Retina (tissue), 1 donor: ENCODE measurements around the gene OR4L1.
"Not testable (repeated sequence)": the region's sequence is repeated elsewhere in the genome, so short reads cannot be mapped to it uniquely, and the experiment has no call there.

Experiments
- DNase-seq: peaks from one replicate; pipeline ENCODE4 v3.0.0-alpha.2; 2016

Gene OR4L1, protein sequence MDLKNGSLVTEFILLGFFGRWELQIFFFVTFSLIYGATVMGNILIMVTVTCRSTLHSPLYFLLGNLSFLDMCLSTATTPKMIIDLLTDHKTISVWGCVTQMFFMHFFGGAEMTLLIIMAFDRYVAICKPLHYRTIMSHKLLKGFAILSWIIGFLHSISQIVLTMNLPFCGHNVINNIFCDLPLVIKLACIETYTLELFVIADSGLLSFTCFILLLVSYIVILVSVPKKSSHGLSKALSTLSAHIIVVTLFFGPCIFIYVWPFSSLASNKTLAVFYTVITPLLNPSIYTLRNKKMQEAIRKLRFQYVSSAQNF

DNA sequence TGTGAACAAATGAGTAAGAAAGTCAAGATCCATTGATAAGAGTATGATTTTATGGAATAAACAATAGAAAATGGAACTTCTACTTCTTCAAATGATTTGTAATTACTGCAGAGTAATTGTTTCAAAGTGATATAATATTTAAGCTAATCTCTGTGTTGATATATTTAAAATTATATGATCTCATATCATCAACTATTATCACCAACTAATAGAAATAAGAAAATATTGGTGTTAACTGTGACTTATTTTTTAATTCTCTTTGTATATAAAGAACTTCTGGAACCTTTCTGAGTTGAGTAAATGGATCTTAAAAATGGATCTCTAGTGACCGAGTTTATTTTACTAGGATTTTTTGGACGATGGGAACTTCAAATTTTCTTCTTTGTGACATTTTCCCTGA is at the start of gene OR4L1:
OR4L1 (plus strand) TSS at position 301 of the 400 bp plus-strand sequence; CDS start at position 301, 0 bp downstream.
- DNase-seq = no peak

DNA sequence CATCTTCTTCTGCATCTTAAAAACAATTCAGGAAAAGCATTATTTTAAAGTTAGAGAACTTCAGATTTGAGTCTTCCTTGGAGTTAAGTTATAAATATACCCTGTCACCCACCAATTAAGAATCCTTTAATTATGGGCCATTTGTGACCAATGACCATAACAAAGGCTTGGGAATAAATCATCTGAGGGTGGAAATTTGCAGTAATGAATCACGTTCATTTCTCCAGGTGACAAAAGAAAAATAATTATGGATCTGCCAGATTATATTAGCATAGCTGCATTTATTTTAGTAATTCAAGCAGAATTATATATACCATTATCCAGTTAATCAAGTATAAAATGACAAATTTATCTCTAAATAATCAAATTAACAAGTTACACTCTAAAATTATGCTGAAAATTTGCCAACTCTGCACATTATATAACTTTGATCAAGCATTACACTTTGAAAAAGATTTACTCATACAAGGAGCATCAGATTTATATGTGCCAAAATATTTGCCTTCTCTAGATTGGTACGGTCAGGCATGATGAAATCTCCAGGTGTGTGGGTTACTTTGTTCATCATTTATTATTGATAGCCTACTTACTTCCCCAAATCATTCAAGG is 40.5 kb upstream of the OR4L1 start, which contains the start of gene OR4K14:
OR4K14 (minus strand) TSS at position 51 of the 609 bp plus-strand sequence. CDS start 4,114 bp downstream, outside the sequence.
- DNase-seq = no peak

DNA sequence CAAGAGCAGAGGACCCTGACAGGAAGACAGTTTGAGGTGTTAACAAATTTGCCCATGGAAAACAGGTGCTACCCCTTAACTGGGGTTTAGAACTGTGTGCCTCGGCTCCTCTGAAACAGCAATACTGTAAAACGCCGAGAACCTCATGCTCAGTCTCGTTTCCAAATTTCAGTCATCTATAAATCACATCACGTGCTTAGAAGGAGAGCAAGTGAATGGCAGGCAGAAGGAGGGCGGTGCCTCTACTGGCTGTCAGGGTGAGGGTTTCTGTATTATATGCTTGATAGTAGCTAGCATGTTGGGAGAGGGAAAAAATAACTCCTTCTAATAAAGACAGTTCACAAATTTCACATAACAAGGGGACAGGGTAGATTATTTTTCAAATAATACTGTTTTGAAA is 28.8 kb upstream of the OR4L1 start:
- DNase-seq = no peak

DNA sequence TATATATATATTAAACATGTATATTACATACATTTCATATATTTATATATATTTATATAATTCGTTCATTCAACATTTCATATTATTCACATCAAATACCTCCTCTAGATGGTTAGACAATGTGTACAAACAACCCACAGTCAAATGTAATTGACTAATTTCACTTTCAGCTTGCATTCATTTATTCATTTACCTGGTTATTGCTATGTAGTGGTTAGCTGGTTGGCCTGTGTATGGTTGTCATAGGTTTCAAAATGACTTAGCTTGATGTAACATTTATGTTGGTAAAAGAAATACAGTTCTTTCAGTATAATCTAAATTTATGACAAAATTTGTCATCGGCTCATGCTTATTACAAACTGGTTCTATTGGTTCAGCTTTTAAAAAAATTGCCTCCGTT is 24.4 kb upstream of the OR4L1 start:
- no peak for DNase-seq

DNA sequence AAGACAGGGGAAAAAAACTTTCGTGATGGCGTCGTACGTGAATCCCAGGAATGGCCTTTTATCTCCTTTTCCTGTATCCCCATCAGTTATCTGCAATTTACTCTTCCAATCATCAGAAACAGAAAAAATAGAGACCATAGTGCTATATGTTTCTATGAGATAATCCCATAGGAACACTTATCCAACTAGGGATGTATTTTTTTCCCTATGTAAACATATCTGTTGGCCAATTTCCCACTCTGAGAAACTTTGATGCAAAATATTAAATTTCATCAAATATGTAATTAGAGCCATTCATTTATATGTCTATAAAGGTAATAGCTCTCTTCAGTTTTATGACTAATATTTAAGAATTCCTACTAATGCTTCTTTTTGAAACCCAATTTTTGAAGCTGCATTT is 23.9 kb upstream of the OR4L1 start, which contains the start of gene OR4K13:
OR4K13 (minus strand) TSS at position 101 of the 400 bp plus-strand sequence. CDS start 1,280 bp downstream, outside the sequence.
- no peak for DNase-seq

DNA sequence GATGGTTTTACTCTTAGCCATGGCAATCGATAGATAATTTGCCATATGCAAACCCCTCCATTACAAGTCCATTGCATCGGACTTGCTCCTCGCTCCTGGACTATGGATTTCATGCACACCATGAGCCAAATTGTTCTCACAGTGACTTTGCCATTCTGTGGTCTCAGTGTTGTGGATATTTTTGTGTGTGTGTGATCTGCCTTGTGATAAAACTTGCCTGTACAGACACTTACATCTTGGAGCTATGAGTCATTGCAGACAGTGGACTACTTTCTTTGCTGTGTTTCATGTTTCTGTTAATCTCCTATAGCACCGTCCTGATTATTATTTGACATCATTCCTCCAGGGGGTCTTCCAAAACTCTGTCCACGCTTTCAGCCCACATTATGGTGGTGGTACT is 15.6 kb upstream of the OR4L1 start:
- no peak for DNase-seq

DNA sequence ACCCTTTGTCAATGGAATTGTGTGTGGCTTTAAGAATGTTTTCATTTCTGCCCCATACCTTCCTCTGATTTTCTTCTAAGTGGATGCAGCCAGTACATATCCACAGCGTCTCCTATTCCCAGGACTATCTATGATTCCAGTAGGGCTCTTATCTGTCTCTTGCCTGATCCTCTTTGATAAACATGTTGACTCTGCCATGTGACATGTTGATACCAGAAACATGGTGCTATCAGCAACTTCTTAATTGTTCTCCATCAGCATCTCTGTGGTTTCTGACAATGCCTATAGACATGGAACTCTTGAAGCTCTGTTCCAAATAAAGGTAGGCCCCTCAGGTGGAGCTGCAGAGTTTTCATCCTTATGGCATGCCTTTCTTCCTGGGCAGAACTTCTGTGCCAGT is 11.6 kb upstream of the OR4L1 start:
- DNase-seq = no peak

DNA sequence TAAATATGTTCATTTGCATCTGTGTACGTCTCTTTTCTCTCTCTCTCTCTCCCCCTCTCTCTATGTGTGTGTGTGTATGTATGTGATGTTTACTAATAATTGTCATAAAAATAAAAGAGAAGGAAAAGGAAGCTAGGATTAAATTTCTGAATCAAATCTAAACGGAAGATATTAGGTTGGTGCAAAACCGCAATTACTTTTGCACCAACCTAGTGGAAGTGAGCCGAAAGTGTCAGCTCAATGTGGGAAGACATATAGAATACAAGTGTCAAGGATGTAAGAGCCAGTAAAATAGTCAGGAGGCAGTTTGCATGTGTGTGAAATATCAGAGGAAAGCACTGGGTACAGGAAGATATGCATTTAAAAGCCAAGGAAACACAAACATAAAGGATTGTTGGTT is 32.2 kb downstream of the OR4L1 start:
- no peak for DNase-seq

DNA sequence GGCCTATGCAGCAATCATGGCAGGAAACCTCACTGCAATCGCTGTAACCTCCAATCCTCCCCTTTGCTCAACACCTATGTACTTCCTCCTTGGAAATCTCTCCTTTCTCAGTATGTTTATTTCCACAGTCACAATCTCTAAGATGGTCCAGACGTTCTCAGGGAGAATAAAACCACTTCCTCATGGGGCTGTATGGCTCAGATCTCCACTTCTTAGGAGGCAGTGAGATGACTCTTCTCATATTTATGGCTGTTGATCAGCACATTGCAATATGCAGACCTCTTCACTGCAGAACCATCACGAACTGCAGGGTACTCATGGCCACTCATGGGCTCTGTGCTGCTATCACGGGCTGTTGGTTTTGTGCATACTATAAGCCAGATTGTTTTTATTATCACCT is 33.6 kb downstream of the OR4L1 start:
- DNase-seq = no peak

DNA sequence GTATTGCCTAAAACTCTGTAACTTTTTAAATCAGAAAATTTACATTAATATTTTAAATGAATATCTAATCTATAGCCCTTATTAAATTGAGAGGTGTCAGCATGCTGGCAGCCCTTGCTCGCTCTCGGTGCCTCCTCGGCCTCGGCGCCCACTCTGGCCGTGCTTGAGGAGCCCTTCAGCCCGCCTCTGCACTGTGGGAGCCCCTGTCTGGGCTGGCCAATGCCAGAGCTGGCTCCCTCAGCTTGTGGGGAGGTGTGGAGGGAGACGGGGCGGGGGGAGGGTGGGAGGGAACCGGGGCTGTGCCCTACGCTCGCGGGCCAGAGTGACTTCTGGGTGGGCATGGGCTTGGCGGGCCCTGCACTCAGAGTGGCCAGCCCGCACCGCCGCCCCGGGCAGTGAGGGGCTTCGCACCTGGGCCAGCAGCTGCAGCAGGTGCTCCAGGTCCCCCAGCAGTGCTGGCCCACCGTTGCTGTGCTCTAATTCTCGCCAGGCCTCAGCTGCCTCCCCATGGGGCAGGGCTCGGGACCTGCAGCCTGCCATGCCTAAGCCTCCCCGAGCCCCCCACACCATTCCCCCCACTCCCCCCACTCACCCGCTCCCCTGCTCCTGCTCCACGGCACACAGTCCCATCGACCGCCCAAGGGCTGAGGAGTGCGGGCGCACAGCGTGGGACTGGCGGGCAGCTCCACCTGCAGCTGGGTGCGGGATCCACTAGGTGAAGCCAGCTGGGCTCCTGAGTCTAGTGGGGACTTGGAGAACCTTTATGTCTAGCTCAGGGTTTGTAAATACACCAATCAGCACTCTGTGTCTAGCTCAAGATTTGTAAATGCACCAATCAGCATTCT is 39.3 kb downstream of the OR4L1 start:
- not testable (repeated sequence) for DNase-seq

DNA sequence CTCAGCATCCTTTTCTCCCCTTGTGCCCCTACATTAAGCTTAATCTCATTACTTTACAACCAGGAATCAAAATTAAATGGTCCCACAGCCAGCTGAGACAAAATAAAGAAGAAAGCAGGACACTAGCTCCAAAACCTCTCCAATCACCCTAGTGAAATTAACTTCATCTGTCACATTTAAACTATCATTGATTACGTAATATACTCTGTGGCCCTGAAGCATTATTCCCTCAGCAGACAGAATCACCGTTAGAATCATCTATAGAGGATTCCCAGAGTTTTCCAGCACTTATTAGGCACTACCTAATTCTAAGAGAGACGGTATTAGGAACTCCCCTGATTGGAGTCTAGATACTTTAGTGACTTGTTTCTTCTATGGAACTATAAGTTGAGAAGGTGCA is 50.6 kb downstream of the OR4L1 start, which contains the start of gene OR4K17:
OR4K17 (plus strand) TSS at position 302 of the 400 bp plus-strand sequence. CDS start 6,761 bp downstream, outside the sequence.
- DNase-seq = no peak
